SU-DHL-6 (cell line): ENCODE results near the gene PAN3.

Source experiments
- EZH2phosphoT487 ChIP-seq: fragments of 200-600 bp; sonication (generic), shearing (Covaris generic); conservative IDR thresholded peaks from 2 replicates; pipeline ENCODE4 v1.6.1; 2018; ENCODE audit warnings: mild to moderate bottlenecking, antibody characterized with exemption, low read length, moderate library complexity, mixed read lengths
- TF ChIP-seq, protein P1 (sequence below): fragments of 200-600 bp; sonication (generic); IDR thresholded peaks from one replicate; pipeline ENCODE4 v1.5.1; 2017; ENCODE audit warnings: antibody characterized with exemption, mild to moderate bottlenecking, low read length, moderate library complexity; ENCODE audit not compliant: insufficient read depth, poor library complexity, severe bottlenecking

DNA sequence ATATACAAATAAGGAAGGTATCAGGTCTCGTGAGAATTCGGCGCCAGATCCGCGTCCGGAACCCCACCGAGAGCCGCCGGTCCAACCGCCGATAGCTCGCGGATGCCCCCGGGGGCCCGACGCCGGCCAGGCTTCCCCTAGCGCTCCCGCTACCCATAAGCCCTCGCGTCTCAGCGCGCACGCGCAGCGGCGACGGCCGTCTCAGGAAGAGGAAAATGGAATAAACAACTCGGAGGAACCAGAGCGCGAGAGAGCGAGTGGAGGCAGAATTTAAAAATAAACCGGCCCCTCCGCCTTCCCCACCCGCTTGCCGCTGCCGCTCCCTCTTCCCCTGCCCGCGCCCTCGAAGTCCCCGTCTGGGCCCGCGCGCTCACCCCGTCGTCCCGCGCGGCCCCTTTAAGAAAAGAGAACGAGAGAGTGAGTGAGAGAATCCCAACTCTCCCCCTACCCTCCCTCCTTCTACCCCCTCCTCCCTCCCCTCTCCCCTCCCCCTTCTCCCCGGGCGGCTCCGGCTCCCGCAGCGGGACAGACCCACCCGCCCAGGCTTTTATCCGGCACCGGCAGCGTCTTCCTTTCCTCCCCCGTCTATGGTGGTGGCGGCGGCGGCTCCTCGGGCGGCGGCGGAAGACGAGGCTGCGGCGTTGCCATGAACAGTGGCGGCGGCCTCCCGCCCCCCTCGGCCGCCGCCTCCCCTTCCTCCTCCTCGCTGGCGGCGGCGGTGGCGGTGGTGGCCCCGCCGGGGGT lies at the start of gene PAN3:
- TF ChIP-seq, protein P1, sequence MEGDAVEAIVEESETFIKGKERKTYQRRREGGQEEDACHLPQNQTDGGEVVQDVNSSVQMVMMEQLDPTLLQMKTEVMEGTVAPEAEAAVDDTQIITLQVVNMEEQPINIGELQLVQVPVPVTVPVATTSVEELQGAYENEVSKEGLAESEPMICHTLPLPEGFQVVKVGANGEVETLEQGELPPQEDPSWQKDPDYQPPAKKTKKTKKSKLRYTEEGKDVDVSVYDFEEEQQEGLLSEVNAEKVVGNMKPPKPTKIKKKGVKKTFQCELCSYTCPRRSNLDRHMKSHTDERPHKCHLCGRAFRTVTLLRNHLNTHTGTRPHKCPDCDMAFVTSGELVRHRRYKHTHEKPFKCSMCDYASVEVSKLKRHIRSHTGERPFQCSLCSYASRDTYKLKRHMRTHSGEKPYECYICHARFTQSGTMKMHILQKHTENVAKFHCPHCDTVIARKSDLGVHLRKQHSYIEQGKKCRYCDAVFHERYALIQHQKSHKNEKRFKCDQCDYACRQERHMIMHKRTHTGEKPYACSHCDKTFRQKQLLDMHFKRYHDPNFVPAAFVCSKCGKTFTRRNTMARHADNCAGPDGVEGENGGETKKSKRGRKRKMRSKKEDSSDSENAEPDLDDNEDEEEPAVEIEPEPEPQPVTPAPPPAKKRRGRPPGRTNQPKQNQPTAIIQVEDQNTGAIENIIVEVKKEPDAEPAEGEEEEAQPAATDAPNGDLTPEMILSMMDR = no peak
- TF ChIP-seq EZH2phosphoT487 = no peak
